OCI-LY3 (cell line): Measurements from ENCODE around the gene FAM3C.

Experiments
- EZH2phosphoT487 ChIP-seq: fragments of 200-600 bp; shearing (Covaris generic); IDR thresholded peaks from 2 replicates; pipeline ENCODE4 v1.6.1; 2018; ENCODE audit warnings: antibody characterized with exemption, mixed run types, low read depth
- TF ChIP-seq, protein P1 (sequence below): fragments of 200-600, 300-600 bp; sonication (generic); IDR thresholded peaks from 2 replicates; pipeline ENCODE4 v1.5.1; 2014; ENCODE audit warnings: antibody characterized with exemption, low read length, low read depth

DNA sequence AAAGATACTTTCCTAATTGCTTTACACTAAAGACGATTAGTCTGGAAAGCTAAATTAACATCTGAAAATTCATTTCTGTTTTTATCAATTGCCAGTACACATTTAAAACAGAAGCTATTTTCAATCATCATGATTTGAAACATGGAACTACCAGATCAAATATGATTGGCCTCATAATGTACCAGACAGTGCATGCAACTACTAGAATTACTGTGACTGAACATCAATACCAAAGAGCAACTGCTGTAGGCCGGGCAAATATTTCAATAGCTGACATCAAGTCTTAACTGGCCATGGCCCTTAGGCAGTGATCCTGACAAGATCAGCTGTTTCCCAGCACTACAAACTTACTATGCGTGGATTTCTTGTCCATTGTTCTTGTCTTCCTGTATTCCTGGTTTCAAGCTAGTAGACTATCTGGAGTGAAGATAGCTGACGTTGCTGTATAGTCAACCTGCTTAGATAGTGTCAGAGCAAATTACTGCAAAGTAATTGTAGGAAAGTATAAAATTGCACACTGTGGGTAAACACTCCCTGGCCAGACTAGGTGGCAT lies 89.0 kb downstream of the FAM3C start:
- TF ChIP-seq, protein P1, sequence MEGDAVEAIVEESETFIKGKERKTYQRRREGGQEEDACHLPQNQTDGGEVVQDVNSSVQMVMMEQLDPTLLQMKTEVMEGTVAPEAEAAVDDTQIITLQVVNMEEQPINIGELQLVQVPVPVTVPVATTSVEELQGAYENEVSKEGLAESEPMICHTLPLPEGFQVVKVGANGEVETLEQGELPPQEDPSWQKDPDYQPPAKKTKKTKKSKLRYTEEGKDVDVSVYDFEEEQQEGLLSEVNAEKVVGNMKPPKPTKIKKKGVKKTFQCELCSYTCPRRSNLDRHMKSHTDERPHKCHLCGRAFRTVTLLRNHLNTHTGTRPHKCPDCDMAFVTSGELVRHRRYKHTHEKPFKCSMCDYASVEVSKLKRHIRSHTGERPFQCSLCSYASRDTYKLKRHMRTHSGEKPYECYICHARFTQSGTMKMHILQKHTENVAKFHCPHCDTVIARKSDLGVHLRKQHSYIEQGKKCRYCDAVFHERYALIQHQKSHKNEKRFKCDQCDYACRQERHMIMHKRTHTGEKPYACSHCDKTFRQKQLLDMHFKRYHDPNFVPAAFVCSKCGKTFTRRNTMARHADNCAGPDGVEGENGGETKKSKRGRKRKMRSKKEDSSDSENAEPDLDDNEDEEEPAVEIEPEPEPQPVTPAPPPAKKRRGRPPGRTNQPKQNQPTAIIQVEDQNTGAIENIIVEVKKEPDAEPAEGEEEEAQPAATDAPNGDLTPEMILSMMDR = no peak
- no peak for TF ChIP-seq EZH2phosphoT487
